NCI-H1436 treated with DMSO at 0.1 percent for 48 hours (cell line): ENCODE data around the gene DNAAF6.

Source experiments
- DNase-seq: peaks from one replicate; lab custom pipeline; 2025; lab: John Stamatoyannopoulos, UW

DNAAF6 gene

DNA sequence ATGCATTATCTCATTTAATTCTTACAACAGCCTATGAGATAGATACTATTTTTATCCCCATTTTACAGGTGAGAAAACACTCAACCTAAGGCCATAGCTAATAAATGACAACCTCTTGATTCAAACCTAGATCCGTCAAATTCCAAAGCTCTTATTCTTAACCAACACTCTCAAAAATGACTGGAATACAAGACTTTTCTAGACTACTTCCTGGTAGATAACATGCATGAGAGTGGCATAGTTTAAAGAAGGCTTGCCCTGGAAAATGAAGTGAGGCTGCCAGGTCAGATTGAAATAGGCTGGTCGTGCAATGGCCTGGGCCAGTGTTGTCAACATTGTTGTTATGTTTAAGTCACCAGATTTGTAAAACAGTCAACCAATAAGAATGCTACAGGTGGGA lies 86.6 kb downstream of the DNAAF6 start:
- no peak for DNase-seq
